ENCODE results near the gene PPIL6.

Gene PPIL6

DNA sequence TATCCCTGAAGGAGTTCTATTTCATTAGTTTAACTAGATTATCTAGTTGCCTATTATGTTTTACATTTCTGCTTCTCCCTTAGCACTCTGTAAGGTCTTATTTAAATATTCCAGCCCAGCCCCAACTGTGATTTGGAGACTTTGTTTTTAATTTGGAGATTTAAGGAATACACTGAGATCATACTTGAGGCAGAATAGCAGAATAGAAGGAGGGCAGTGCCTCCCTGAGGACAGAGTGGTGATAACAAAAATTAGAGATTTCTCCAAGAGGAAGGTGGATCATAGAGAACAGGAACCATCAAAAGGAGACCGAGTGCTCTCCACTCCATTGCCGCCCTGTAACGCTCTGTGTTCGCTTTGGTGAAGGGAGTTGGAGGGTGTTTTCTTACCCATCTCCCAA, 43.4 kb downstream of the PPIL6 start:
- Histone ChIP-seq H2BK15ac (replicated peaks; ENCODE audit: low read depth) (no peak overlapping the region), H3K4me2 (ENCODE audit: low read length) (no peak overlapping the region), H3K56ac (ENCODE audit: low read length) (no peak overlapping the region), H2BK120ac (ENCODE audit: low read depth, low read length) (no peak overlapping the region), H3K18ac (ENCODE audit: low read length) (no peak overlapping the region), H3K27ac (ENCODE audit: low read depth, low read length) (no peak overlapping the region), H2AK5ac (ENCODE audit: low read length) (no peak overlapping the region), H3K23ac (ENCODE audit: low read length) (no peak overlapping the region), H4K8ac (ENCODE audit: low read depth, low read length) (no peak overlapping the region), H3K4me1 (ENCODE audit: control insufficient read depth, low read depth, low read length) (no peaks in the 10 kb centered on the region), H3K9ac (ENCODE audit: low read length) (no peak overlapping the region), H4K5ac (ENCODE audit: low read length) (no peak overlapping the region), H3K4me3 (ENCODE audit: low read length) (no peak overlapping the region), H3K79me2 (ENCODE audit: control insufficient read depth, insufficient read depth, low read length) (no peaks in the 10 kb centered on the region), H2BK5ac (ENCODE audit: low read length) (no peak overlapping the region), H3K79me1 (ENCODE audit: low read length) (no peaks in the 10 kb centered on the region), H3K36me3 (ENCODE audit: control insufficient read depth, insufficient read depth, low read length) (no peaks in the 10 kb centered on the region), H3K4ac (ENCODE audit: low read depth, low read length) (no peak overlapping the region), H3K27me3 (ENCODE audit: insufficient read depth, low read length, poor library complexity) (no peaks in the 10 kb centered on the region)
- DNase-seq: peak; percentile 23
- WGBS (ENCODE audit: extremely low coverage, insufficient coverage, low lambda C conversion rate): no CpG with 5 or more reads among the region's 4 CpGs

GRCh38 chr6:109396046-109396718, 44.2 kb downstream of the PPIL6 start:
- Histone ChIP-seq H3K4me2 (ENCODE audit: low read length) (no peak overlapping the region), H3K18ac (ENCODE audit: low read length) (no peak overlapping the region), H3K36me3 (ENCODE audit: control insufficient read depth, insufficient read depth, low read length) (no peaks in the 10 kb centered on the region), H3K9ac (ENCODE audit: low read length) (no peak overlapping the region), H3K79me1 (ENCODE audit: low read length) (no peaks in the 10 kb centered on the region), H3K79me2 (ENCODE audit: control insufficient read depth, insufficient read depth, low read length) (no peaks in the 10 kb centered on the region), H2AK5ac (ENCODE audit: low read length) (no peak overlapping the region), H3K27me3 (ENCODE audit: insufficient read depth, low read length, poor library complexity) (no peaks in the 10 kb centered on the region), H2BK15ac (replicated peaks; ENCODE audit: low read depth) (no peak overlapping the region), H3K56ac (ENCODE audit: low read length) (no peak overlapping the region), H4K5ac (ENCODE audit: low read length) (no peak overlapping the region), H3K4me3 (ENCODE audit: low read length) (no peak overlapping the region), H2BK120ac (ENCODE audit: low read depth, low read length) (no peak overlapping the region), H3K23ac (ENCODE audit: low read length) (no peak overlapping the region), H3K4me1 (ENCODE audit: control insufficient read depth, low read depth, low read length) (no peaks in the 10 kb centered on the region), H2BK5ac (ENCODE audit: low read length) (no peak overlapping the region), H4K8ac (ENCODE audit: low read depth, low read length) (no peak overlapping the region), H3K4ac (ENCODE audit: low read depth, low read length) (no peak overlapping the region), H3K27ac (ENCODE audit: low read depth, low read length) (no peak overlapping the region)
- WGBS (ENCODE audit: extremely low coverage, insufficient coverage, low lambda C conversion rate): no CpG with 5 or more reads among the region's 12 CpGs
- no peak for DNase-seq

GRCh38 chr6:109393886-109394281, 46.5 kb downstream of the PPIL6 start:
- H3K4ac ChIP-seq (ENCODE audit: low read depth, low read length): no peak overlapping the region

GRCh38 chr6:109393157-109393885, 47.1 kb downstream of the PPIL6 start:
- H4K5ac ChIP-seq (ENCODE audit: low read length): no peak overlapping the region
- no peak overlapping the region for H3K4me2 ChIP-seq (ENCODE audit: low read length)
- no peak overlapping the region for H3K23ac ChIP-seq (ENCODE audit: low read length)
- H3K79me1 ChIP-seq (ENCODE audit: low read length): no peaks in the 10 kb centered on the region
- WGBS (ENCODE audit: extremely low coverage, insufficient coverage, low lambda C conversion rate): no CpG with 5 or more reads among the region's 5 CpGs
- H2AK5ac ChIP-seq (ENCODE audit: low read length): no peak overlapping the region
- DNase-seq: no peak
- H3K4ac ChIP-seq (ENCODE audit: low read depth, low read length): no peak overlapping the region
- H3K18ac ChIP-seq (ENCODE audit: low read length): no peak overlapping the region
- H3K79me2 ChIP-seq (ENCODE audit: control insufficient read depth, insufficient read depth, low read length): no peaks in the 10 kb centered on the region
- no peaks in the 10 kb centered on the region for H3K27me3 ChIP-seq (ENCODE audit: insufficient read depth, low read length, poor library complexity)
- no peaks in the 10 kb centered on the region for H3K36me3 ChIP-seq (ENCODE audit: control insufficient read depth, insufficient read depth, low read length)
- H2BK5ac ChIP-seq (ENCODE audit: low read length): no peak overlapping the region
- H3K56ac ChIP-seq (ENCODE audit: low read length): no peak overlapping the region
- H3K4me3 ChIP-seq (ENCODE audit: low read length): no peak overlapping the region
- H3K27ac ChIP-seq (ENCODE audit: low read depth, low read length): no peak overlapping the region
- H3K4me1 ChIP-seq (ENCODE audit: control insufficient read depth, low read depth, low read length): no peaks in the 10 kb centered on the region
- H2BK120ac ChIP-seq (ENCODE audit: low read depth, low read length): no peak overlapping the region
- H3K9ac ChIP-seq (ENCODE audit: low read length): no peak overlapping the region
- no peak overlapping the region for H4K8ac ChIP-seq (ENCODE audit: low read depth, low read length)
- no peak overlapping the region for H2BK15ac ChIP-seq (replicated peaks; ENCODE audit: low read depth)

More at GRCh38 chr6:109393886-109394281, 46.5 kb downstream of the PPIL6 start:
- H3K27ac ChIP-seq (ENCODE audit: low read depth, low read length): no peak overlapping the region
- H3K27me3 ChIP-seq (ENCODE audit: insufficient read depth, low read length, poor library complexity): no peaks in the 10 kb centered on the region
- H2BK120ac ChIP-seq (ENCODE audit: low read depth, low read length): no peak overlapping the region
- no peak overlapping the region for H3K18ac ChIP-seq (ENCODE audit: low read length)
- no peak overlapping the region for H2BK15ac ChIP-seq (replicated peaks; ENCODE audit: low read depth)
- no peak overlapping the region for H3K56ac ChIP-seq (ENCODE audit: low read length)
- H3K9ac ChIP-seq (ENCODE audit: low read length): no peak overlapping the region
- no peak overlapping the region for H3K4me2 ChIP-seq (ENCODE audit: low read length)
- WGBS (ENCODE audit: extremely low coverage, insufficient coverage, low lambda C conversion rate): no CpG with 5 or more reads among the region's 2 CpGs
- H3K4me3 ChIP-seq (ENCODE audit: low read length): no peak overlapping the region
- H3K36me3 ChIP-seq (ENCODE audit: control insufficient read depth, insufficient read depth, low read length): no peaks in the 10 kb centered on the region
- no peaks in the 10 kb centered on the region for H3K79me2 ChIP-seq (ENCODE audit: control insufficient read depth, insufficient read depth, low read length)
- no peak overlapping the region for H4K5ac ChIP-seq (ENCODE audit: low read length)
- H4K8ac ChIP-seq (ENCODE audit: low read depth, low read length): no peak overlapping the region
- no peak overlapping the region for H3K23ac ChIP-seq (ENCODE audit: low read length)
- H2AK5ac ChIP-seq (ENCODE audit: low read length): no peak overlapping the region
- no peak for DNase-seq
- no peak overlapping the region for H2BK5ac ChIP-seq (ENCODE audit: low read length)
- no peaks in the 10 kb centered on the region for H3K79me1 ChIP-seq (ENCODE audit: low read length)
- H3K4me1 ChIP-seq (ENCODE audit: control insufficient read depth, low read depth, low read length): no peaks in the 10 kb centered on the region

DNA sequence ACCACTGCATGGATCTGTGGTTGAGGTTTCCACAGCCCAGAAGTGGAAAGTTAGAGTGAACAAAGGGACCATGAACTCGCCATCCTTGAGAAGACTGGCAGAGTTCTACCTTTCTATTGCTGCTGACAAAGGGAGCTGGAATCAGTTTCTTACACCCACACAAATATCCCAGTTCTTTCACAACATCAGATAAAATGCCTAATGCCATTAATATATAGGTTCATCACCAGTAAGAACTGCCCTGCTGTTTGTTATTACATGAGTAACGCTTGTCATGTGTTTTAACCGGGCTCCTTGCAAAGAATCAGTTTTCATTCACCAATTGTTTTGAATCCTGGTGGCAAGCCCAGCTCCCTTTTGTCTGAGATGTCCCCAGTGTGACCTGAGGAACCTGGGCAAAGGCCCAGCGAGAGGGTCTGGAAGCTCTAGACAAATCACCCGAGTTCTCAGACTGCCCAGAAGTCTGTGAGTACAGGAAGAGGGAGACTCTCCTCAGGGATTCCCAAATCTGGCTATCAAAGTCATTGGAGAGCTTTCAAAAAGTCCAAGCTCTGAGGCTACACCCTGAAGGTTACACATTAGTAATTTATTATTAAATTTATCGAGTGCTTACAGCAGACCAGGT, 50.7 kb downstream of the PPIL6 start:
- Histone ChIP-seq H3K79me1 (ENCODE audit: low read length) (no peaks in the 10 kb centered on the region), H2BK5ac (ENCODE audit: low read length) (no peak overlapping the region), H3K9ac (ENCODE audit: low read length) (no peak overlapping the region), H3K27me3 (ENCODE audit: insufficient read depth, low read length, poor library complexity) (no peaks in the 10 kb centered on the region), H3K23ac (ENCODE audit: low read length) (no peak overlapping the region), H4K8ac (ENCODE audit: low read depth, low read length) (no peak overlapping the region), H3K4me2 (ENCODE audit: low read length) (no peak overlapping the region), H2BK120ac (ENCODE audit: low read depth, low read length) (no peak overlapping the region), H3K27ac (ENCODE audit: low read depth, low read length) (no peak overlapping the region), H3K4ac (ENCODE audit: low read depth, low read length) (no peak overlapping the region), H2AK5ac (ENCODE audit: low read length) (no peak overlapping the region), H3K18ac (ENCODE audit: low read length) (no peak overlapping the region), H3K4me3 (ENCODE audit: low read length) (no peak overlapping the region), H3K36me3 (ENCODE audit: control insufficient read depth, insufficient read depth, low read length) (no peaks in the 10 kb centered on the region), H4K5ac (ENCODE audit: low read length) (no peak overlapping the region), H3K79me2 (ENCODE audit: control insufficient read depth, insufficient read depth, low read length) (no peaks in the 10 kb centered on the region), H3K4me1 (ENCODE audit: control insufficient read depth, low read depth, low read length) (no peaks in the 10 kb centered on the region), H2BK15ac (replicated peaks; ENCODE audit: low read depth) (no peak overlapping the region), H3K56ac (ENCODE audit: low read length) (no peak overlapping the region)
- DNase-seq: no peak
- WGBS (ENCODE audit: extremely low coverage, insufficient coverage, low lambda C conversion rate): no CpG with 5 or more reads among the region's 6 CpGs

All from mesendoderm (in vitro differentiated cells).